Endothelial cell of umbilical vein (primary cell): ENCODE results near the gene EFHC2. TPM values are rescaled to one million over a fixed set of nuclear protein-coding genes. Genes with fewer than 3 reads are reported as not detected.

ENCODE experiments used
- BruUV-seq: library from RNA; stranded (reverse); fragments of 400-500 nt; replicated peaks from 2 replicates; lab custom pipeline; 2021; lab: Mats Ljungman, UMichigan
- CTCF ChIA-PET: fragments of 300-600, 350-600 bp; sonication (Branson Sonifier 250); formaldehyde crosslinking; loops from one replicate; lab custom pipeline; 2021; ENCODE audit warnings: antibody characterized with exemption, inconsistent platforms; lab: Charles Lee
- POLR2A ChIA-PET: fragments of 300-600, 350-600 bp; sonication (Branson Sonifier 250); formaldehyde crosslinking; loops from one replicate; lab custom pipeline; 2021; ENCODE audit warnings: antibody characterized with exemption, inconsistent platforms; lab: Charles Lee
- DNase-seq: peaks from one replicate; pipeline ENCODE4 v3.0.0-alpha.2; 2011; ENCODE audit warnings: low read depth, low spot score
- FAIRE-seq: peaks from 2 replicates; lab custom pipeline; 2011; peaks lifted over from hg19 to GRCh38; lab: Jason Lieb, UNC
- H2AFZ ChIP-seq: 2 replicates; pipeline ENCODE4 v1.6.0; 2012; ENCODE audit warnings: low read depth, low read length, control low read depth, inconsistent platforms
- H3K27ac ChIP-seq: 2 replicates; pipeline ENCODE4 v1.5.1; 2011; ENCODE audit warnings: low read depth, mild to moderate bottlenecking, control low read depth, low read length, moderate library complexity; ENCODE audit not compliant: insufficient read depth
- H3K27me3 ChIP-seq, 2 experiments: 2 replicates each; pipeline versions ENCODE4 v1.6.0 to v1.6.1; 2011; ENCODE audit warnings: low read length in 2 of 2, mixed read lengths in 1 of 2; ENCODE audit not compliant: control insufficient read depth in 2 of 2, insufficient read depth in 2 of 2
- H3K36me3 ChIP-seq, 2 experiments: 2 replicates in 1 of 2; 3 replicates in 1 of 2; pipeline ENCODE4 v1.5.1; 2011; ENCODE audit warnings: low read length in 2 of 2, mild to moderate bottlenecking in 1 of 2, moderate library complexity in 1 of 2; ENCODE audit not compliant: control insufficient read depth in 2 of 2, insufficient read depth in 2 of 2; ENCODE audit errors: extremely low read depth in 1 of 2
- H3K4me1 ChIP-seq: 3 replicates; pipeline ENCODE4 v1.5.1; 2011; ENCODE audit warnings: mild to moderate bottlenecking, low read length; ENCODE audit not compliant: control insufficient read depth, insufficient read depth; ENCODE audit errors: extremely low read depth
- H3K4me2 ChIP-seq: 2 replicates; pipeline ENCODE4 v1.6.1; 2011; ENCODE audit warnings: low read length, control low read depth, mixed read lengths; ENCODE audit not compliant: insufficient read depth
- H3K4me3 ChIP-seq, 3 experiments: fragments of 200-600 bp in 1 of 3; sonication (generic), shearing (Covaris generic) in 1 of 3; replicated peaks in 1 of 3; 2 replicates each; pipeline ENCODE4 v1.5.1; 2011 to 2016; ENCODE audit warnings: control low read depth in 3 of 3, low read length in 3 of 3, mild to moderate bottlenecking in 2 of 3, inconsistent platforms in 1 of 3, low read depth in 1 of 3, moderate library complexity in 1 of 3; ENCODE audit not compliant: insufficient read depth in 1 of 3
- H3K79me2 ChIP-seq: 2 replicates; pipeline ENCODE4 v1.6.0; 2012; ENCODE audit warnings: low read length, inconsistent platforms; ENCODE audit not compliant: control insufficient read depth, insufficient read depth
- H3K9ac ChIP-seq: replicated peaks from 2 replicates; pipeline ENCODE3; 2011; ENCODE audit warnings: low read length, control low read depth; ENCODE audit not compliant: insufficient read depth; ENCODE audit errors: extremely low read depth
- H3K9me1 ChIP-seq: replicated peaks from 3 replicates; pipeline ENCODE4 v1.6.0; 2011; ENCODE audit warnings: mild to moderate bottlenecking, low read length; ENCODE audit not compliant: control insufficient read depth, insufficient read depth; ENCODE audit errors: extremely low read depth
- H3K9me3 ChIP-seq: replicated peaks from 2 replicates; pipeline ENCODE4 v1.5.1; 2012; ENCODE audit warnings: low read length, inconsistent platforms; ENCODE audit not compliant: control insufficient read depth, insufficient read depth
- H4K20me1 ChIP-seq: replicated peaks from 2 replicates; pipeline ENCODE3; 2011; ENCODE audit warnings: mild to moderate bottlenecking, low read length; ENCODE audit not compliant: control insufficient read depth, insufficient read depth; ENCODE audit errors: extremely low read depth
- EZH2 ChIP-seq: IDR thresholded peaks from 2 replicates; pipeline ENCODE4 v1.6.1; 2012; ENCODE audit warnings: borderline replicate concordance, low read depth, mild to moderate bottlenecking, moderate library complexity, low read length, inconsistent platforms; ENCODE audit not compliant: severe bottlenecking
- FOS ChIP-seq: IDR thresholded peaks from 2 replicates; pipeline ENCODE4 v1.6.1; 2011; ENCODE audit warnings: mild to moderate bottlenecking, low read length, moderate library complexity, borderline replicate concordance; ENCODE audit not compliant: insufficient read depth
- GATA2 ChIP-seq: IDR thresholded peaks from 2 replicates; pipeline ENCODE4 v1.7.0; 2011; ENCODE audit warnings: low read depth, mild to moderate bottlenecking, moderate library complexity, mixed read lengths, low read length; ENCODE audit not compliant: insufficient read length, insufficient read depth
- JUN ChIP-seq: IDR thresholded peaks from 2 replicates; pipeline ENCODE4 v1.6.1; 2011; ENCODE audit warnings: borderline replicate concordance, low read depth; ENCODE audit not compliant: insufficient read length, insufficient read depth
- MYC ChIP-seq: IDR thresholded peaks from one replicate; pipeline ENCODE4 v1.6.1; 2011; ENCODE audit warnings: mild to moderate bottlenecking, low read depth, low read length
- POLR2A ChIP-seq: IDR thresholded peaks from 2 replicates; pipeline ENCODE4 v1.6.1; 2012; ENCODE audit warnings: low read depth, mild to moderate bottlenecking, control low read depth, low read length
- POLR2AphosphoS5 ChIP-seq: IDR thresholded peaks from 2 replicates; pipeline ENCODE4 v1.6.1; 2012; ENCODE audit warnings: low read depth, mild to moderate bottlenecking, control low read depth, low read length, moderate library complexity; ENCODE audit not compliant: insufficient read depth
- dilution Hi-C: fragments of 300-500 bp; cut with MboI; formaldehyde crosslinking; loops from one replicate; pipeline ENCODE4 v1.15.0; 2019; ENCODE audit warnings: low sequenced_read_pairs; ENCODE audit not compliant: extremely low pct_ligation_motif_present
- intact Hi-C: fragments of 100-400 bp; cut with micrococcal nuclease; formaldehyde crosslinking; loops from one replicate; pipeline ENCODE4 v1.10.0; 2022
- polyA plus RNA-seq, 4 experiments: library from polyadenylated mRNA; depleted of rRNA in 3 of 4; stranded (reverse) in 3 of 4; unstranded in 1 of 4; fragments of >200 nt; gene quantifications; 2 replicates each; pipeline versions ENCODE4 v1.2.1 to v1.2.3, GENCODE V29; 2011 to 2012; ENCODE audit warnings: missing spikeins in 1 of 4
- total RNA-seq: library from RNA; stranded (reverse); gene quantifications from 2 replicates; pipeline ENCODE4 v1.2.3, GENCODE V29; 2021
- TF ChIP-seq, protein P1 (sequence below): IDR thresholded peaks from 2 replicates; pipeline ENCODE4 v1.6.1; 2011; ENCODE audit not compliant: insufficient read depth, insufficient read length
- TF ChIP-seq, protein P2 (sequence below), 2 donors: IDR thresholded peaks; 1 replicate in 1 of 2; 2 replicates in 1 of 2; pipeline ENCODE4 v1.5.1; 2011; ENCODE audit warnings: low read length in 2 of 2, mild to moderate bottlenecking in 2 of 2, moderate library complexity in 2 of 2, control low read depth in 1 of 2, inconsistent platforms in 1 of 2, low read depth in 1 of 2; ENCODE audit not compliant: insufficient read depth in 1 of 2; ENCODE audit errors: extremely low read depth in 1 of 2

EFHC2 gene
- total and polyA plus RNA-seq, 2 donors (not counting 3 experiments of a cell fraction or from before 2014, with no cell fraction given) = not detected

DNA sequence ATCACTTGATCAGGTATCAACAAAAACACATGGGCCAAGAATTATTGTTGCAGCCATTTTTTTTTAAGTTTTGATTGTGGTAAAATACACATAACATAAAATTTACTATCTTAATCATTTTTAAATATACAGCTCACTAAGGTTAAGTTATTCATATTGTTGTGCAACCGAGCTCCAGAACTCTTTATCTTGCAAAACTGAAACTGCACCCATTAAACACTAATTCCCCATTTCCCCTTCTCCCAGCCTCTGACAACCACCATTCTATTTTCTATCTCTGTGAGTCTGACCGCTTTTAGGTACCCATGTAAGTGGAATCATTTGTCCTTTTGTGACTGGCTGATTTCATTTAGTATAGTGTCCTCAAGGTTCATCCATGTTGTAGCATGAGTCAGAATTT is 244.1 kb downstream of the EFHC2 start:
- dilution Hi-C loops = no loop called here
- intact Hi-C loops = no loop called here
- no peak for FAIRE-seq
- Histone ChIP-seq H3K79me2 (no peaks in the 10 kb centered on the region), H3K36me3 (no peaks in the 10 kb centered on the region), H3K27ac (no peak overlapping the region), H4K20me1 (no peaks in the 10 kb centered on the region), H3K4me1 (no peaks in the 10 kb centered on the region), H3K4me3 (no peak overlapping the region), H3K9ac (no peak overlapping the region), H3K9me1 (no peaks in the 10 kb centered on the region), H3K9me3 (no peaks in the 10 kb centered on the region), H3K4me2 (no peak overlapping the region), H3K27me3 (no peaks in the 10 kb centered on the region), H2AFZ (no peak overlapping the region)
- ChIA-PET CTCF (no interaction called here), POLR2A (no interaction called here)
- TF ChIP-seq POLR2AphosphoS5 = no peak
- TF ChIP-seq, protein P1, sequence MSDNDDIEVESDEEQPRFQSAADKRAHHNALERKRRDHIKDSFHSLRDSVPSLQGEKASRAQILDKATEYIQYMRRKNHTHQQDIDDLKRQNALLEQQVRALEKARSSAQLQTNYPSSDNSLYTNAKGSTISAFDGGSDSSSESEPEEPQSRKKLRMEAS = no peak
- TF ChIP-seq JUN = no peak
- TF ChIP-seq GATA2 = no peak
- TF ChIP-seq, protein P2, sequence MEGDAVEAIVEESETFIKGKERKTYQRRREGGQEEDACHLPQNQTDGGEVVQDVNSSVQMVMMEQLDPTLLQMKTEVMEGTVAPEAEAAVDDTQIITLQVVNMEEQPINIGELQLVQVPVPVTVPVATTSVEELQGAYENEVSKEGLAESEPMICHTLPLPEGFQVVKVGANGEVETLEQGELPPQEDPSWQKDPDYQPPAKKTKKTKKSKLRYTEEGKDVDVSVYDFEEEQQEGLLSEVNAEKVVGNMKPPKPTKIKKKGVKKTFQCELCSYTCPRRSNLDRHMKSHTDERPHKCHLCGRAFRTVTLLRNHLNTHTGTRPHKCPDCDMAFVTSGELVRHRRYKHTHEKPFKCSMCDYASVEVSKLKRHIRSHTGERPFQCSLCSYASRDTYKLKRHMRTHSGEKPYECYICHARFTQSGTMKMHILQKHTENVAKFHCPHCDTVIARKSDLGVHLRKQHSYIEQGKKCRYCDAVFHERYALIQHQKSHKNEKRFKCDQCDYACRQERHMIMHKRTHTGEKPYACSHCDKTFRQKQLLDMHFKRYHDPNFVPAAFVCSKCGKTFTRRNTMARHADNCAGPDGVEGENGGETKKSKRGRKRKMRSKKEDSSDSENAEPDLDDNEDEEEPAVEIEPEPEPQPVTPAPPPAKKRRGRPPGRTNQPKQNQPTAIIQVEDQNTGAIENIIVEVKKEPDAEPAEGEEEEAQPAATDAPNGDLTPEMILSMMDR (IDR thresholded peaks at IDR 0.05; ENCODE audit: extremely low read depth in 1 of 2, insufficient read depth in 1 of 2, low read depth in 1 of 2, low read length in 2 of 2) = no peak
- no peak for TF ChIP-seq FOS
- no peak for TF ChIP-seq MYC
- no peak for TF ChIP-seq EZH2
- TF ChIP-seq POLR2A = no peak
- no TSS peak for BruUV-seq
- DNase-seq = no peak

Other genes starting within 250 kb of the EFHC2 start
- gene FUNDC1, start 199.2 kb upstream of the EFHC2 start, total RNA-seq = 9.7 and 15.4 TPM in 2 replicates
- gene FUNDC1, start 199.2 kb upstream of the EFHC2 start, polyA plus RNA-seq = 6.1 and 10.2 TPM in 2 replicates